ENCODE data around the gene PEX12.

DNA sequence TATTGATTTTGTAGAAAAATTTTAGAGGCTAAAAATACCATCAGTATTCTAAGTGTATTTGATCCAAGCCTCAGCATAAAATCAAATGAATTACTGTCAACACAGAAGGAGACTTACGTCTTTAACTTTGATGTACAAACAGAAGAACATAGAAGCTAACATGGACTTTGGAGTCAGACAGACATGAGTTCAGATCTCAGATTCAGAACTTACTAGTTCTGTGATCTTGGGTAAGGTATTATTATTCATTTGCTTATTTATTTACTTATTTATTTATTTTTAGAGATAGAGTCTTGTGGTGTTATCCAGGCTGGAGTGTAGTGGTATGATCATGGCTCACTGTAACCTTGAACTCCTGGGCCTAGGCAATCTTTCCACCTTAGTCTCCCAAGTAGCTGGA is 36.9 kb downstream of the PEX12 start:
- TF ChIP-seq, protein P1, sequence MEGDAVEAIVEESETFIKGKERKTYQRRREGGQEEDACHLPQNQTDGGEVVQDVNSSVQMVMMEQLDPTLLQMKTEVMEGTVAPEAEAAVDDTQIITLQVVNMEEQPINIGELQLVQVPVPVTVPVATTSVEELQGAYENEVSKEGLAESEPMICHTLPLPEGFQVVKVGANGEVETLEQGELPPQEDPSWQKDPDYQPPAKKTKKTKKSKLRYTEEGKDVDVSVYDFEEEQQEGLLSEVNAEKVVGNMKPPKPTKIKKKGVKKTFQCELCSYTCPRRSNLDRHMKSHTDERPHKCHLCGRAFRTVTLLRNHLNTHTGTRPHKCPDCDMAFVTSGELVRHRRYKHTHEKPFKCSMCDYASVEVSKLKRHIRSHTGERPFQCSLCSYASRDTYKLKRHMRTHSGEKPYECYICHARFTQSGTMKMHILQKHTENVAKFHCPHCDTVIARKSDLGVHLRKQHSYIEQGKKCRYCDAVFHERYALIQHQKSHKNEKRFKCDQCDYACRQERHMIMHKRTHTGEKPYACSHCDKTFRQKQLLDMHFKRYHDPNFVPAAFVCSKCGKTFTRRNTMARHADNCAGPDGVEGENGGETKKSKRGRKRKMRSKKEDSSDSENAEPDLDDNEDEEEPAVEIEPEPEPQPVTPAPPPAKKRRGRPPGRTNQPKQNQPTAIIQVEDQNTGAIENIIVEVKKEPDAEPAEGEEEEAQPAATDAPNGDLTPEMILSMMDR (conservative IDR thresholded peaks at IDR 0.05 in 1 of 2, IDR thresholded peaks at IDR 0.05 in 1 of 2; ENCODE audit: extremely low read depth in 1 of 2, insufficient read depth in 1 of 2, low read depth in 1 of 2, low read length in 2 of 2): no peak
- TF ChIP-seq EZH2 (IDR thresholded peaks at IDR 0.05; ENCODE audit: borderline replicate concordance, low read length): no peak
